CD4-positive, alpha-beta T cell (primary cell): ENCODE measurements around the gene PDZRN4. TPM values are rescaled to one million over a fixed set of nuclear protein-coding genes. Genes with fewer than 3 reads are reported as not detected.
"Not testable (repeated sequence)": the region's sequence is repeated elsewhere in the genome, so short reads cannot be mapped to it uniquely, and the experiment has no call there.

Experiments used
- ATAC-seq: fragments of 200-7000 bp; cut with Tn5 transposase; one replicate; pipeline ENCODE4 v1.10.0; 2022; ENCODE audit warnings: mild to moderate bottlenecking; ENCODE audit not compliant: poor library complexity
- CTCF ChIA-PET: fragments of 350-600 bp; sonication (Branson Sonifier 250); formaldehyde crosslinking; loops from one replicate; lab custom pipeline; 2021; ENCODE audit warnings: antibody characterized with exemption, inconsistent platforms; lab: Charles Lee
- POLR2A ChIA-PET: fragments of 350-600 bp; sonication (Branson Sonifier 250); formaldehyde crosslinking; loops from one replicate; lab custom pipeline; 2021; ENCODE audit warnings: antibody characterized with exemption, inconsistent platforms; lab: Charles Lee
- DNase-seq, 14 experiments: peaks; one replicate each; pipeline ENCODE4 v3.0.0-alpha.2; 2013 to 2020; ENCODE audit warnings: mixed read lengths in 2 of 14
- H3K27ac ChIP-seq, 2 donors: one replicate each; pipeline versions ENCODE4 v1.5.1 to v1.7.0; 2013; ENCODE audit warnings: low read length in 2 of 2, low read depth in 1 of 2, mild to moderate bottlenecking in 1 of 2
- H3K27me3 ChIP-seq, 2 experiments: 1 replicate in 1 of 2; 2 replicates in 1 of 2; pipeline versions ENCODE4 v1.6.1 to v1.7.0; 2013; ENCODE audit warnings: low read length in 2 of 2, control low read depth in 1 of 2, mild to moderate bottlenecking in 1 of 2, moderate library complexity in 1 of 2; ENCODE audit not compliant: insufficient read depth in 2 of 2, control insufficient read depth in 1 of 2
- H3K36me3 ChIP-seq: one replicate; pipeline ENCODE4 v1.6.1; 2013; ENCODE audit warnings: low read length, control low read depth; ENCODE audit not compliant: insufficient read depth
- H3K4me1 ChIP-seq: one replicate; pipeline ENCODE4 v1.6.1; 2013; ENCODE audit warnings: low read length, control low read depth; ENCODE audit not compliant: insufficient read depth
- H3K4me3 ChIP-seq: one replicate; pipeline ENCODE4 v1.5.1; 2013; ENCODE audit warnings: mild to moderate bottlenecking, low read length, moderate library complexity
- H3K9me3 ChIP-seq, 2 experiments: 1 replicate in 1 of 2; 2 replicates in 1 of 2; pipeline versions ENCODE4 v1.6.1 to v1.7.0; 2013; ENCODE audit warnings: low read length in 2 of 2, mild to moderate bottlenecking in 2 of 2, control low read depth in 1 of 2, moderate library complexity in 1 of 2; ENCODE audit not compliant: control insufficient read depth in 1 of 2, insufficient read depth in 1 of 2
- H3K27ac Mint-ChIP-seq: one replicate; pipeline ENCODE4 v1.8.0; 2020; ENCODE audit warnings: mixed read lengths
- H3K27me3 Mint-ChIP-seq: one replicate; pipeline ENCODE4 v1.8.0; 2021; ENCODE audit warnings: mixed read lengths
- H3K36me3 Mint-ChIP-seq: one replicate; pipeline ENCODE4 v1.8.0; 2021; ENCODE audit warnings: low read depth, mixed read lengths
- H3K4me1 Mint-ChIP-seq: one replicate; pipeline ENCODE4 v1.8.0; 2021; ENCODE audit warnings: low read depth, mixed read lengths
- H3K4me3 Mint-ChIP-seq: one replicate; pipeline ENCODE4 v1.8.0; 2020; ENCODE audit warnings: mild to moderate bottlenecking, mixed read lengths
- H3K9me3 Mint-ChIP-seq: one replicate; pipeline ENCODE4 v1.8.0; 2020; ENCODE audit warnings: mixed read lengths
- intact Hi-C, 2 experiments: fragments of 100-400 bp; cut with DNase I in 1 of 2; cut with micrococcal nuclease in 1 of 2; formaldehyde crosslinking; loops; one replicate each; pipeline versions ENCODE4 v1.15.1 to v1.9.0; 2023 to 2025; cut with DNase I, micrococcal nuclease
- total RNA-seq, 174 experiments: library from RNA in 2 of 174; stranded (reverse) in 2 of 174; gene quantifications; one replicate each; pipeline ENCODE4 v1.2.3 and lab custom pipeline; 2021 to 2026
- TF ChIP-seq, protein P1 (sequence below): fragments of 200-600 bp; IDR thresholded peaks from one replicate; pipeline ENCODE4 v1.8.0; 2022; ENCODE audit warnings: antibody characterized with exemption, mild to moderate bottlenecking

The PDZRN4 gene
- total RNA-seq, 2 experiments from 2014 or later: not detected

DNA sequence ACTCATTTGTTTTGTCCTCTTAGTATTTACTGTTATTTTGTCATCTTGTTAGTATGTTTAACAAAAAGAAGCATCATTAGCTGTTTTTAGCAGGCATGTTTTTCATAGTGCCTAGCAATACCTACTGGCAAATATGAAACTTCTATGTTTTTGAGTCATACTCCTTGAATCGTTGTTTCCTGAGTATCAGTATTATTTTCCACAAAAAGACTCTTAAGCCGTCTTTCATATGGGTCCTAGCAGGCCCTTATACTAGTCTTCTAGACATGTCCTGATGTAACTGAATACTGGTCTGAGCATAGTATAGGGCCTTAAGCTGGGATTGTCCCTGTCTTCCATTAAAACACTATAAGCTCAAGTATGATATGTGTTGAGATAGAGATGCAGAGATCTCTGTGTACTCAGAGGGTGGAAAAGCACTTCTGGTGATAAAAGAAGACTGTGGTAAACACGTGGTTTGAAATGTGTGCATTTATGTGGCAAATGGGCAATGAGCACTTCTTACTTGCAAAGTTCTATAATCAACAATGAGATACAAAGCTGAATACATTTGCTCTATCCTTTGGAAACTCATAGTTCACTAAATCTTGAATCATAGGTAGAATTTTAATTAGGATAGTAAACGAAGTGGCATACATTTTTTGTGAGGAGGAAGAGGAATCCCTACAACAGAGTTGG, 348.8 kb downstream of the PDZRN4 start:
- DNase-seq (no peak), ATAC-seq (no peak)
- Mint-ChIP-seq H3K36me3 (no peaks in the 10 kb centered on the region), H3K27me3 (no peaks in the 10 kb centered on the region), H3K27ac (no peak overlapping the region), H3K4me3 (no peak overlapping the region), H3K4me1 (no peaks in the 10 kb centered on the region), H3K9me3 (no peaks in the 10 kb centered on the region)
- intact Hi-C loops: no loop called here
- Histone ChIP-seq H3K4me3 (no peak overlapping the region), H3K9me3 (peaks cover 0 to 2% of the 10 kb centered on the region in 2 experiments), H3K27ac (no peak overlapping the region), H3K4me1 (no peaks in the 10 kb centered on the region), H3K36me3 (no peaks in the 10 kb centered on the region), H3K27me3 (peaks cover 0 to 6% of the 10 kb centered on the region in 2 experiments)
- ChIA-PET POLR2A (interaction anchor here (0.5 kb wide), 1 partner anchor 847 kb away, joined by 3 read pairs; no protein-coding TSS in a partner anchor), CTCF (no interaction called here)
- TF ChIP-seq, protein P1, sequence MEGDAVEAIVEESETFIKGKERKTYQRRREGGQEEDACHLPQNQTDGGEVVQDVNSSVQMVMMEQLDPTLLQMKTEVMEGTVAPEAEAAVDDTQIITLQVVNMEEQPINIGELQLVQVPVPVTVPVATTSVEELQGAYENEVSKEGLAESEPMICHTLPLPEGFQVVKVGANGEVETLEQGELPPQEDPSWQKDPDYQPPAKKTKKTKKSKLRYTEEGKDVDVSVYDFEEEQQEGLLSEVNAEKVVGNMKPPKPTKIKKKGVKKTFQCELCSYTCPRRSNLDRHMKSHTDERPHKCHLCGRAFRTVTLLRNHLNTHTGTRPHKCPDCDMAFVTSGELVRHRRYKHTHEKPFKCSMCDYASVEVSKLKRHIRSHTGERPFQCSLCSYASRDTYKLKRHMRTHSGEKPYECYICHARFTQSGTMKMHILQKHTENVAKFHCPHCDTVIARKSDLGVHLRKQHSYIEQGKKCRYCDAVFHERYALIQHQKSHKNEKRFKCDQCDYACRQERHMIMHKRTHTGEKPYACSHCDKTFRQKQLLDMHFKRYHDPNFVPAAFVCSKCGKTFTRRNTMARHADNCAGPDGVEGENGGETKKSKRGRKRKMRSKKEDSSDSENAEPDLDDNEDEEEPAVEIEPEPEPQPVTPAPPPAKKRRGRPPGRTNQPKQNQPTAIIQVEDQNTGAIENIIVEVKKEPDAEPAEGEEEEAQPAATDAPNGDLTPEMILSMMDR: no peak

DNA sequence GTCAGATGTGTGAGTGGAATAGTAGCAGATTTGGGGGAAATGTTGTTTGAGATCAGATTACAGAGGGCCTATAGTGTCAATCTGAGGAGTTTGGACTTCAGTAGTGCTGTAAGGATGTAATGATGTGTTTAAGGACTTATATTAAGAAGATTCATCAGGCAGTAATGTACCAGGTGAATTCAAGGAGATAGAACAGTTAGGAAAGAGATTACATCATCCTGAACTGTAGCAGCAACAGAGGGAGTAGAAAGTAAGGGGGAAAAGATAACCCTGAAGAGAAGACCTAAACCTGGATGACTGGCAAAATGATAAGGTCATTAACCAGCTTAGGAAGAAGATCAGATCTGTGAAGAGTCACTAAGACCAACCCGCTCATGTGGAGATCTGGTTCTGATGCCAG, 349.4 kb downstream of the PDZRN4 start:
- ChIA-PET POLR2A (no interaction called here), CTCF (no interaction called here)
- H3K4me1 ChIP-seq: no peaks in the 10 kb centered on the region
- Mint-ChIP-seq H3K4me1 (no peaks in the 10 kb centered on the region), H3K9me3 (no peaks in the 10 kb centered on the region), H3K4me3 (no peak overlapping the region), H3K27ac (no peak overlapping the region), H3K27me3 (no peaks in the 10 kb centered on the region), H3K36me3 (no peaks in the 10 kb centered on the region)
- intact Hi-C loops: no loop called here
- H3K27ac ChIP-seq: no peak overlapping the region
- DNase-seq: no peak
- H3K27me3 ChIP-seq: peaks cover 0 to 6% of the 10 kb centered on the region in 2 experiments
- H3K4me3 ChIP-seq: no peak overlapping the region
- ATAC-seq: no peak
- H3K36me3 ChIP-seq: no peaks in the 10 kb centered on the region
- TF ChIP-seq, protein P1: no peak
- peaks cover 0 to 2% of the 10 kb centered on the region in 2 experiments for H3K9me3 ChIP-seq

DNA sequence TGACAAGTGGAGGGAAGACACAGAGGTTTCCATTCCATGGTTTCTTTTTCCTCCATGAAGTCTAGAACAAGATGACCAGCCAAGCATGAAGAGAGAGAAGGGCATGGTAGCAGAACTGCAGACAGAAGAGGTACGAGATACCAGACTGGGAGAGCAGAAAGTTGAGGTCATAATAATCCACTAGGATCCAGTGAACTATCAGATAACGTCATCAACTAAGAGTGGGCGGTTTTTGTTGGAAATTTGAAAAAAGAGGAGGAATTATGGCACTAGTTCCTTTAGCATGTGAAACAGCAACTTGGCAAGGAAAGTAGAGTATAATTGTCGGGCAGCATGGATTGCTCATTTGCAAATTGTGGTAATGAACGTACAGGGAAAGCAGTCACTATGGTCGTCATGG, 357.6 kb downstream of the PDZRN4 start:
- no peaks in the 10 kb centered on the region for H3K4me1 ChIP-seq
- peaks cover 0 to 2% of the 10 kb centered on the region in 2 experiments for H3K9me3 ChIP-seq
- intact Hi-C loops: no loop called here
- CTCF ChIA-PET: no interaction called here
- Mint-ChIP-seq H3K36me3 (no peaks in the 10 kb centered on the region), H3K27me3 (peaks cover 3% of the 10 kb centered on the region), H3K9me3 (no peaks in the 10 kb centered on the region), H3K4me3 (no peak overlapping the region), H3K27ac (no peak overlapping the region), H3K4me1 (no peaks in the 10 kb centered on the region)
- no peak overlapping the region for H3K4me3 ChIP-seq
- DNase-seq (no peak), ATAC-seq (no peak)
- no peaks in the 10 kb centered on the region for H3K27me3 ChIP-seq
- H3K36me3 ChIP-seq: no peaks in the 10 kb centered on the region
- POLR2A ChIA-PET: no interaction called here
- H3K27ac ChIP-seq: no peak overlapping the region
- TF ChIP-seq, protein P1: no peak

DNA sequence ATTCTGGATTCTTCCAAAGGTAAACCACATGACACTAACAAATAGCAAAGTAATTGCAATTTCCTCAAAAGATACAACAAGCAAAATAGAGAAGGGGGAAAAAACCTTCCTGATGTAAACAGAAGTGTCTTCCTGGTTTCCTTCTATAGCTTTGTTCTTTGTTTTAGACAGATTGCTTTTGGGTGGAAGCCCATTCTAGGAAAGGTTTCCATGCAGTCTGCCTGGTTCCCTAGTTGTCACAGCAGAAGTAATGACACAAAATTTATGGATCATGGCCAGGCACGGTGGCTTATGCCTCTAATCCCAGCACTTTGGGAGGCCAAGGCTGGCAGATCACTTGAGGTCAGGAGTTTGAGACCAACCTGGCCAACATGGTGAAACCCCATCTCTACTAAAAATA, 359.0 kb downstream of the PDZRN4 start:
- H3K4me3 ChIP-seq, H3K9me3 Mint-ChIP-seq, H3K27ac ChIP-seq, CTCF ChIA-PET, H3K27ac Mint-ChIP-seq, H3K27me3 ChIP-seq, H3K4me3 Mint-ChIP-seq, H3K4me1 Mint-ChIP-seq, ATAC-seq, DNase-seq, H3K27me3 Mint-ChIP-seq, H3K4me1 ChIP-seq, H3K36me3 Mint-ChIP-seq, H3K9me3 ChIP-seq, POLR2A ChIA-PET, intact Hi-C loops, H3K36me3 ChIP-seq: not testable (repeated sequence)
